K562 (cell line): ENCODE data around the gene COL16A1. TPM values are rescaled to one million over a fixed set of nuclear protein-coding genes. Genes with fewer than 3 reads are reported as not detected.

Experiments
- ATAC-seq: fragments of 200-7000 bp; cut with Tn5 transposase; 3 replicates; pipeline ENCODE4 v1.9.1; 2020; ENCODE audit warnings: moderate library complexity
- BruUV-seq: library from RNA; stranded (reverse); fragments of 400-500 nt; replicated peaks from 2 replicates; lab custom pipeline; 2021; lab: Mats Ljungman, UMichigan
- CTCF ChIA-PET: fragments of 300-600 bp; formaldehyde crosslinking; extraction: SDS; loops from one replicate; lab custom pipeline; 2021; ENCODE audit warnings: low intra/inter-chr PET ratio; lab: Yijun Ruan, JAX
- POLR2A ChIA-PET: fragments of 300-600, 350-650 bp; sonication (Branson Sonifier 250); formaldehyde crosslinking; extraction: SDS; loops from one replicate; lab custom pipeline; 2021; ENCODE audit warnings: antibody characterized with exemption, inconsistent platforms; lab: Yijun Ruan, JAX
- DNase-seq, 4 experiments: peaks; one replicate each; pipeline versions ENCODE4 v3.0.0 to v3.0.0-alpha.2; 2011 to 2018; ENCODE audit warnings: low spot score in 3 of 4, mixed read lengths in 3 of 4; ENCODE audit errors: extremely low read depth in 1 of 4
- FAIRE-seq: peaks from 2 replicates; lab custom pipeline; 2011; peaks lifted over from hg19 to GRCh38; lab: Jason Lieb, UNC
- H2AFZ ChIP-seq: 2 replicates; pipeline ENCODE4 v1.6.0; 2011; ENCODE audit warnings: low read depth, low read length, control low read depth, inconsistent platforms
- H3K27ac ChIP-seq: fragments of 200-600 bp; 3 replicates; pipeline ENCODE4 v1.8.0; 2011; ENCODE audit warnings: low read depth, mild to moderate bottlenecking, control low read depth, inconsistent platforms, low read length, moderate library complexity, mixed read lengths; ENCODE audit errors: extremely low read depth
- H3K27me3 ChIP-seq, 2 experiments: fragments of 300-600 bp in 1 of 2; 2 replicates in 1 of 2; 3 replicates in 1 of 2; pipeline versions ENCODE4 v1.6.0 to v1.8.0; 2011; ENCODE audit warnings: inconsistent platforms in 2 of 2, low read length in 2 of 2, mild to moderate bottlenecking in 1 of 2, mixed read lengths in 1 of 2, moderate library complexity in 1 of 2; ENCODE audit not compliant: control insufficient read depth in 2 of 2, insufficient read depth in 2 of 2
- H3K36me3 ChIP-seq: fragments of 300-600 bp; 3 replicates; pipeline ENCODE4 v1.8.0; 2011; ENCODE audit warnings: mild to moderate bottlenecking, low read length, inconsistent platforms; ENCODE audit not compliant: control insufficient read depth, insufficient read depth
- H3K4me1 ChIP-seq, 2 experiments: fragments of 200-600 bp in 1 of 2; replicated peaks in 1 of 2; 2 replicates in 1 of 2; 3 replicates in 1 of 2; pipeline versions ENCODE4 v1.5.1 to v1.8.0; 2011; ENCODE audit warnings: inconsistent platforms in 2 of 2, low read length in 2 of 2, mild to moderate bottlenecking in 1 of 2, mixed read lengths in 1 of 2, moderate library complexity in 1 of 2; ENCODE audit not compliant: control insufficient read depth in 2 of 2, insufficient read depth in 2 of 2
- H3K4me2 ChIP-seq: 2 replicates; pipeline ENCODE4 v1.6.1; 2011; ENCODE audit warnings: low read length, control low read depth, inconsistent platforms, mixed read lengths; ENCODE audit not compliant: insufficient read depth
- H3K4me3 ChIP-seq: fragments of 200-600 bp; sonication (generic), shearing (Covaris generic); 2 replicates; pipeline ENCODE4 v1.5.1; 2016; ENCODE audit warnings: control low read depth, inconsistent platforms
- H3K79me2 ChIP-seq: fragments of 200-600 bp; 3 replicates; pipeline ENCODE4 v1.8.0; 2011; ENCODE audit warnings: low read length, inconsistent platforms; ENCODE audit not compliant: control insufficient read depth, insufficient read depth
- H3K9ac ChIP-seq, 2 experiments: 2 replicates each; pipeline versions ENCODE4 v1.6.0 to v1.6.1; 2011; ENCODE audit warnings: low read depth in 2 of 2, low read length in 2 of 2, control low read depth in 1 of 2, inconsistent platforms in 1 of 2, mild to moderate bottlenecking in 1 of 2, mixed read lengths in 1 of 2; ENCODE audit not compliant: insufficient read depth in 1 of 2
- H3K9me1 ChIP-seq: one replicate; pipeline ENCODE4 v1.6.0; 2011; ENCODE audit warnings: inconsistent platforms, mild to moderate bottlenecking, low read length, moderate library complexity; ENCODE audit not compliant: control insufficient read depth, insufficient read depth
- H3K9me3 ChIP-seq: replicated peaks from 2 replicates; pipeline ENCODE4 v1.5.1; 2011; ENCODE audit warnings: low read depth, low read length, inconsistent platforms; ENCODE audit not compliant: control insufficient read depth, insufficient read depth
- H4K20me1 ChIP-seq: replicated peaks from 2 replicates; pipeline ENCODE4 v1.6.1; 2011; ENCODE audit warnings: low read length, inconsistent platforms, mixed read lengths; ENCODE audit not compliant: control insufficient read depth, insufficient read depth
- CBFB ChIP-seq: sonication (generic); formaldehyde crosslinking; IDR thresholded peaks from 2 replicates; pipeline ENCODE4 v1.4.0; 2020; ENCODE audit warnings: mild to moderate bottlenecking, missing genetic modification reagents
- FOSL1 ChIP-seq: fragments of 200-800 bp; sonication (Bioruptor generic); conservative IDR thresholded peaks from 2 replicates; pipeline ENCODE4 v1.6.1; 2016; ENCODE audit warnings: missing genetic modification characterization, missing compliant biosample characterization
- KDM1A ChIP-seq, 2 experiments: fragments of 450-650 bp; IDR thresholded peaks; 2 replicates each; pipeline ENCODE4 v1.6.1; 2016; ENCODE audit warnings: mild to moderate bottlenecking in 2 of 2
- SAP30 ChIP-seq: fragments of 200-600 bp; sonication (generic); IDR thresholded peaks from 2 replicates; pipeline ENCODE4 v1.6.1; 2012; ENCODE audit warnings: borderline replicate concordance, low read depth, mild to moderate bottlenecking, moderate library complexity, low read length, control low read depth, inconsistent platforms; ENCODE audit not compliant: insufficient read depth, poor library complexity, severe bottlenecking
- SREBF2 ChIP-seq: sonication (generic); formaldehyde crosslinking; IDR thresholded peaks from 2 replicates; pipeline ENCODE4 v1.4.0; 2020; ENCODE audit warnings: mild to moderate bottlenecking, missing genetic modification reagents
- TFAM ChIP-seq: fragments of 250-450 bp; sonication (Bioruptor Pico); conservative IDR thresholded peaks from 2 replicates; pipeline ENCODE4 v1.5.0; 2021; ENCODE audit warnings: mild to moderate bottlenecking, moderate library complexity
- ZNF583 ChIP-seq: fragments of 250-450 bp; sonication (Bioruptor Pico); IDR thresholded peaks from 2 replicates; pipeline ENCODE4 v1.4.0; 2020
- whole genome bisulfite sequencing: fragments of 100-300 bp; shearing (Covaris generic); methylation state at CpG from one replicate; pipeline ENCODE4 v1.1.6; 2016; ENCODE audit warnings: low coverage, mixed read lengths; ENCODE audit not compliant: insufficient coverage; ENCODE audit errors: missing lambda C conversion rate; 5-methylcytosine and 5-hydroxymethylcytosine counted together
- in situ Hi-C: fragments of 300-500 bp; cut with MboI; formaldehyde crosslinking; loops from 4 replicates; pipeline ENCODE4 v1.15.0; 2018; ENCODE audit warnings: inconsistent platforms, mixed read lengths
- intact Hi-C: fragments of 100-400 bp; cut with micrococcal nuclease; formaldehyde crosslinking; loops from 2 replicates; pipeline ENCODE4 v1.14.2; 2022
- polyA plus RNA-seq, 8 experiments: library from polyadenylated mRNA; depleted of rRNA in 4 of 8; stranded (reverse) in 5 of 8; unstranded in 3 of 8; fragments of >200 nt; fragmentation: Nextera tagmentation in 2 of 8; fragmentation: Illumina TruSeq in 1 of 8; extraction: Ambion mirVana in 2 of 8; extraction: Trizol in 1 of 8; gene quantifications; 2 replicates each; pipeline versions ENCODE4 v1.2.1 to v1.2.3, GENCODE V29; 2011 to 2014; ENCODE audit warnings: inconsistent platforms in 1 of 8, missing spikeins in 1 of 8
- total RNA-seq, 7 experiments: library from RNA; depleted of rRNA in 6 of 7; stranded (reverse); fragments of >200 nt in 6 of 7; fragmentation: Illumina TruSeq in 2 of 7; extraction: Trizol in 2 of 7; gene quantifications; 2 replicates each; pipeline versions ENCODE4 v1.2.1 to v1.2.3, GENCODE V29; 2011 to 2021; ENCODE audit warnings: low replicate concordance in 1 of 7
- TF ChIP-seq, protein P1 (sequence below): fragments of 250-450 bp; sonication (Bioruptor Pico); IDR thresholded peaks from 2 replicates; pipeline ENCODE4 v1.4.0; 2020; ENCODE audit warnings: mild to moderate bottlenecking, moderate library complexity

The COL16A1 gene
- total and polyA plus RNA-seq, 9 of the 15 experiments (the other 6 are each of a cell fraction or from before 2014, with no cell fraction given): 0.11 to 0.60 (median 0.11) TPM; not detected in 6

- Histone ChIP-seq H3K9me3 (no peaks in the 10 kb centered on the region), H3K36me3 (no peaks in the 10 kb centered on the region), H2AFZ (no peak overlapping the region), H3K9me1 (no peaks in the 10 kb centered on the region), H3K4me2 (no peak overlapping the region), H3K27me3 (peaks cover 72 to 93% of the 10 kb centered on the region in 2 experiments), H3K27ac (no peak overlapping the region), H3K4me3 (no peak overlapping the region), H3K79me2 (no peaks in the 10 kb centered on the region), H4K20me1 (peaks cover 18% of the 10 kb centered on the region), H3K9ac (no peak overlapping the region), H3K4me1 (peaks cover 0 to 25% of the 10 kb centered on the region in 2 experiments; a peak in 1 of 5 replicates)
- ChIA-PET CTCF (no interaction called here), POLR2A (interaction anchor here (0.7 to 2.0 kb wide), 4 partner anchors 10 to 18 kb away, joined by 3 to 6 read pairs (median 4); no protein-coding TSS in a partner anchor)
- BruUV-seq: no TSS peak
- ATAC-seq (no peak), FAIRE-seq (no peak), DNase-seq (no peak)
- TF ChIP-seq SREBF2 (CRISPR knock-in tag): no peak
- TF ChIP-seq ZNF583: no peak
- no peak for TF ChIP-seq TFAM (CRISPR knock-in tag)
- TF ChIP-seq CBFB: no peak
- TF ChIP-seq SAP30: no peak
- in situ Hi-C loops (no loop called here), intact Hi-C loops (no loop called here)
- WGBS: 4% methylated on average over 10 of the region's 10 CpGs
Measured at GRCh38 chr1:31735571-31735970, 31.8 kb upstream of the COL16A1 start.

GRCh38 chr1:31734582-31735107 is 30.8 kb upstream of the COL16A1 start:
- no TSS peak for BruUV-seq
- ChIA-PET POLR2A (interaction anchor here (0.7 to 2.0 kb wide), 7 partner anchors 9 to 143 kb away, joined by 3 to 7 read pairs (median 3); no protein-coding TSS in a partner anchor), CTCF (no interaction called here)
- no peak for DNase-seq
- Histone ChIP-seq H3K36me3 (no peaks in the 10 kb centered on the region), H3K9me1 (no peaks in the 10 kb centered on the region), H3K27me3 (peaks cover 76 to 94% of the 10 kb centered on the region in 2 experiments), H3K4me3 (no peak overlapping the region), H2AFZ (no peak overlapping the region), H3K4me1 (peaks cover 0 to 25% of the 10 kb centered on the region in 2 experiments; a peak in 1 of 5 replicates), H3K27ac (no peak overlapping the region), H3K4me2 (no peak overlapping the region), H4K20me1 (peaks cover 24% of the 10 kb centered on the region), H3K9ac (no peak overlapping the region), H3K9me3 (no peaks in the 10 kb centered on the region), H3K79me2 (no peaks in the 10 kb centered on the region)
- in situ Hi-C loops: no loop called here
- intact Hi-C loops: no loop called here
- FAIRE-seq: peak; percentile 11
- TF ChIP-seq KDM1A (IDR thresholded peaks at IDR 0.05) (peak in 1 of 2 experiments; percentile 46; a peak in 1 of 4 replicates), FOSL1 (peak; percentile 51; the same call in 1 of the 2 replicates)
- TF ChIP-seq, protein P1, sequence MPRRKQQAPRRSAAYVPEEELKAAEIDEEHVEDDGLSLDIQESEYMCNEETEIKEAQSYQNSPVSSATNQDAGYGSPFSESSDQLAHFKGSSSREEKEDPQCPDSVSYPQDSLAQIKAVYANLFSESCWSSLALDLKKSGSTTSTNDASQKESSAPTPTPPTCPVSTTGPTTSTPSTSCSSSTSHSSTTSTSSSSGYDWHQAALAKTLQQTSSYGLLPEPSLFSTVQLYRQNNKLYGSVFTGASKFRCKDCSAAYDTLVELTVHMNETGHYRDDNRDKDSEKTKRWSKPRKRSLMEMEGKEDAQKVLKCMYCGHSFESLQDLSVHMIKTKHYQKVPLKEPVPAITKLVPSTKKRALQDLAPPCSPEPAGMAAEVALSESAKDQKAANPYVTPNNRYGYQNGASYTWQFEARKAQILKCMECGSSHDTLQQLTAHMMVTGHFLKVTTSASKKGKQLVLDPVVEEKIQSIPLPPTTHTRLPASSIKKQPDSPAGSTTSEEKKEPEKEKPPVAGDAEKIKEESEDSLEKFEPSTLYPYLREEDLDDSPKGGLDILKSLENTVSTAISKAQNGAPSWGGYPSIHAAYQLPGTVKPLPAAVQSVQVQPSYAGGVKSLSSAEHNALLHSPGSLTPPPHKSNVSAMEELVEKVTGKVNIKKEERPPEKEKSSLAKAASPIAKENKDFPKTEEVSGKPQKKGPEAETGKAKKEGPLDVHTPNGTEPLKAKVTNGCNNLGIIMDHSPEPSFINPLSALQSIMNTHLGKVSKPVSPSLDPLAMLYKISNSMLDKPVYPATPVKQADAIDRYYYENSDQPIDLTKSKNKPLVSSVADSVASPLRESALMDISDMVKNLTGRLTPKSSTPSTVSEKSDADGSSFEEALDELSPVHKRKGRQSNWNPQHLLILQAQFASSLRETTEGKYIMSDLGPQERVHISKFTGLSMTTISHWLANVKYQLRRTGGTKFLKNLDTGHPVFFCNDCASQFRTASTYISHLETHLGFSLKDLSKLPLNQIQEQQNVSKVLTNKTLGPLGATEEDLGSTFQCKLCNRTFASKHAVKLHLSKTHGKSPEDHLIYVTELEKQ (CRISPR knock-in tag): no peak
- no peak for ATAC-seq
- WGBS: under 1% methylated on average over 7 of the region's 7 CpGs
